ENCODE data around the gene ZBTB20.

ZBTB20 gene

GRCh38 chr3:114595522-114596028 lies 551.5 kb downstream of the ZBTB20 start:
- FAIRE-seq (no peak), DNase-seq (ENCODE audit: insufficient read length, low spot score) (no peak)
- TF ChIP-seq CTCF (IDR thresholded peaks at IDR 0.05; ENCODE audit: insufficient read depth, missing control alignments) = no peak

DNA sequence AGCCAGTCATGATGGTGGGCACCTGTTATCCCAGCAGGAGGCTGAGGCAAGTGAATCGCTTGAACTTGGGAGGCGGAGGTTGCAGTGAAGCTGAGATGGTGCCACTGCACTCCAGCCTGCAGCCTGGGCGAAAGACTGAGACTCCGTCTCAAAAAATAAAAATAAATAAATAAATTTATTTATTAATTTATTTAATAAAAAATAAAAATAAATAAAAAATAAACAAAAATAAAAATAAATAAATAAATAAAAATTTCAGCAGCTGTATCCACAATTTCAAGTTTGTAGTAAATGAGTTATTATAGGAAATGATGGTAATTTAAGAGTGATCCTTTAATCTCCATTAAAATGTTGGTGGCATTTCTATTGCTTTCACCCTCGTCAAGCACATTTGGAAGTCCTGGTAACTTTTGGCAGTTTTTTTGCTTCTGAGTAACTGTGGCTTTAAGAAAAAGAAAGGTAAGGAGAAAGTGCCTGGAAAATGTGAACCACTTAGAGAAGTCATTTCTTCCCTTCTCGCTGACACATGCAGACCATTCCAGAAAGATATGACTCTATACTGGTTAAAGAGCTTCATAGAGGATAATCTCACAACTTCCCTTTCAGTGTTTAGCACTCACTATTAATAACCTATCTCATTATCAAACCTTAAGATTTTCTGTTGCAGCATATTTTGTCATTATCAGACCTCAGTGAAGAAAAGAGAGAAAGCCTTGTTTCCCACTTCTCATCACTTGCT lies 556.6 kb downstream of the ZBTB20 start:
- no peak for DNase-seq (ENCODE audit: insufficient read length, low spot score)
- TF ChIP-seq CTCF (IDR thresholded peaks at IDR 0.05; ENCODE audit: insufficient read depth, missing control alignments) = no peak
- FAIRE-seq = no peak

DNA sequence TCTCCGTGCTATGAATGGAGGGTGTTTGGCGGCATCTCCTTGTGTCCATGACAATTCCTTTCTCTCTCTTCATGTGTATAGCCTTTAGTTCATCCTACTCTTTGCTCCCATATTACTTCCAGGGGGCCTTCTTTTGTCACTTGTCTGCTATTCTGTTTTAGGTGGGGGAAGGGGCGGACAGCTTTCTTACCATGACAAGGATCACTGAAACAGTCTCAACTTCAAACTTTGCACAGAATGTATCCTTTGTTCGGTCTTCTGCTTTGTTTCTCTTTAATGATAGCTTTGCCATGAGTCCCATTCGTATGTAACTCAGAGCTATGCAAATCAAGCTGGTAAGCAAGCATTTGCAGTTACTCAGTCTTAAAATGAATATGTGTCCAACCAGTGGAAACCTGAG lies 559.1 kb downstream of the ZBTB20 start:
- no peak for FAIRE-seq
- TF ChIP-seq CTCF (IDR thresholded peaks at IDR 0.05; ENCODE audit: insufficient read depth, missing control alignments) = no peak
- no peak for DNase-seq (ENCODE audit: insufficient read length, low spot score)

DNA sequence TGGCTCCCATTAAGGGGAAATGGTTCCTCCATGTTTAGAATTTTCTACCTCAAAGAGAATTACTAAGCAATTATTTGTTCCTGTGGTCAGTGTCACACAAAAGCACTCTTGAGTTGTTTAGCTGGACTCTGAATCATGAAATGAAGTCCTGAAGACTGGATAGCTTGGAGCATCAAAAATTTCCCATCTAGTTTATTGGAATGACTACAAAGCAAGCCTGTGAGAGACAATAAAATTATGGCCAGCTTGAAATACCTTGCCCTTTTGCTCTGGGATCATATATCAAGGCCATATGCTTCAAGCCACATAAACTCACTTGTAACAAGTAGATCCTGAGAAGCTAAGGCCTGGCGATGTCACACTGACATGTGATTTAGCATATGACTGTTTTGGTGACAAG lies 561.0 kb downstream of the ZBTB20 start:
- TF ChIP-seq CTCF (IDR thresholded peaks at IDR 0.05; ENCODE audit: insufficient read depth, missing control alignments) = no peak
- FAIRE-seq = no peak

DNA sequence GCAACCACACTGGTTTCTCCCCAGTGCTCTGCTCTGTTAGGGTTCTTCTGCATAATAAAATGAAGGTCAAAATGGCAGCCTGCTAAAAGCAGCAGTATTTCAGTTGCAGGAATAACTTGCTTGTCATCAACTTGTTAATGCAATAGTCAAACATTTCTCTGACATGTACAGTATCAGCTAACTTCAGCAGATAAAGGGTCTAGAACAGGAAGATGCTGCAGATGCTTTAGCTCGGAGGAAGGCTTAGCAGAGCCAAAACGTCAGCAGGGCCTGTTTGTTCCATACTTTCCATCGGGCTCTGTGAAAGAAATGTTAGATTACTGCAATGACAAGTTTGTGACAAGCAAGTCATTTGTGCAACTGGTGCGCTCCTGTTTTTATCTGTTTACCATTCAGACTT lies 561.4 kb downstream of the ZBTB20 start:
- FAIRE-seq = no peak
- DNase-seq (ENCODE audit: insufficient read length, low spot score) = no peak
- TF ChIP-seq CTCF (IDR thresholded peaks at IDR 0.05; ENCODE audit: insufficient read depth, missing control alignments) = no peak

More for the DNA sequence above, 561.0 kb downstream of the ZBTB20 start:
- DNase-seq (ENCODE audit: insufficient read length, low spot score) = no peak

- FAIRE-seq = no peak
- no peak for TF ChIP-seq CTCF (IDR thresholded peaks at IDR 0.05; ENCODE audit: insufficient read depth, missing control alignments)
These were observed 562.2 kb downstream of the ZBTB20 start for GRCh38 chr3:114584734-114585371.

GRCh38 chr3:114582929-114583328 lies 564.2 kb downstream of the ZBTB20 start:
- DNase-seq (ENCODE audit: insufficient read length, low spot score) = no peak
- TF ChIP-seq CTCF (IDR thresholded peaks at IDR 0.05; ENCODE audit: insufficient read depth, missing control alignments) = no peak
- FAIRE-seq = no peak

More at GRCh38 chr3:114584734-114585371, 562.2 kb downstream of the ZBTB20 start:
- DNase-seq (ENCODE audit: insufficient read length, low spot score) = no peak
